GM12878 (cell line): ENCODE measurements around the gene DCAF4. TPM values are rescaled to one million over a fixed set of nuclear protein-coding genes. Genes with fewer than 3 reads are reported as not detected.

Source experiments
- ATAC-seq: fragments of 200-7000 bp; cut with Tn5 transposase; 3 replicates; pipeline ENCODE4 v1.9.1; 2020; ENCODE audit warnings: mild to moderate bottlenecking, moderate library complexity
- BruUV-seq: library from RNA; stranded (reverse); fragments of 400-500 nt; replicated peaks from 2 replicates; lab custom pipeline; 2021; lab: Mats Ljungman, UMichigan
- CTCF ChIA-PET: fragments of 300-600 bp; sonication (Branson Sonifier 250); formaldehyde crosslinking; extraction: SDS; loops from one replicate; lab custom pipeline; 2021; ENCODE audit warnings: inconsistent platforms; lab: Yijun Ruan, JAX
- POLR2A ChIA-PET: fragments of 350-600 bp; formaldehyde crosslinking; extraction: SDS; loops from one replicate; lab custom pipeline; 2021; ENCODE audit warnings: inconsistent platforms; lab: Charles Lee
- RAD21 ChIA-PET: fragments of 300-600 bp; sonication (Branson Sonifier 250); formaldehyde crosslinking; loops from one replicate; lab custom pipeline; 2023; ENCODE audit warnings: antibody characterized with exemption; ENCODE audit not compliant: unreplicated experiment; lab: Charles Lee
- SMC1A ChIA-PET: fragments of 300-600 bp; sonication (Branson Sonifier 250); formaldehyde crosslinking; loops from one replicate; lab custom pipeline; 2023; ENCODE audit not compliant: unreplicated experiment, uncharacterized antibody; lab: Charles Lee
- DNase-seq: peaks from one replicate; pipeline ENCODE4 v3.0.0-alpha.2; 2011; ENCODE audit warnings: low read depth, low spot score
- FAIRE-seq: peaks from 3 replicates; lab custom pipeline; 2011; peaks lifted over from hg19 to GRCh38; lab: Jason Lieb, UNC
- H2AFZ ChIP-seq: 2 replicates; pipeline ENCODE4 v1.6.0; 2011; ENCODE audit warnings: low read depth, low read length, control low read depth; ENCODE audit not compliant: control insufficient read depth
- H3K27ac ChIP-seq: 2 replicates; pipeline ENCODE4 v1.5.1; 2011; ENCODE audit warnings: control low read depth; ENCODE audit not compliant: control insufficient read depth, insufficient read depth
- H3K27me3 ChIP-seq, 2 experiments: replicated peaks in 1 of 2; 2 replicates each; pipeline versions ENCODE4 v1.6.0 to v1.6.1; 2011; ENCODE audit warnings: low read length in 1 of 2; ENCODE audit not compliant: control insufficient read depth in 2 of 2, insufficient read depth in 2 of 2
- H3K36me3 ChIP-seq, 2 experiments: 2 replicates each; pipeline ENCODE4 v1.5.1; 2011; ENCODE audit warnings: low read length in 1 of 2; ENCODE audit not compliant: control insufficient read depth in 2 of 2, insufficient read depth in 2 of 2
- H3K4me1 ChIP-seq: 2 replicates; pipeline ENCODE4 v1.6.1; 2011; ENCODE audit warnings: mild to moderate bottlenecking, low read length, moderate library complexity, mixed read lengths; ENCODE audit not compliant: control insufficient read depth, insufficient read depth
- H3K4me2 ChIP-seq: 2 replicates; pipeline ENCODE4 v1.6.0; 2011; ENCODE audit warnings: control low read depth; ENCODE audit not compliant: control insufficient read depth, insufficient read depth
- H3K4me3 ChIP-seq: fragments of 200-600 bp; sonication (generic); 2 replicates; pipeline ENCODE4 v1.5.1; 2016
- H3K79me2 ChIP-seq: 2 replicates; pipeline ENCODE4 v1.6.0; 2011; ENCODE audit warnings: low read length; ENCODE audit not compliant: control insufficient read depth, insufficient read depth
- H3K9ac ChIP-seq: 2 replicates; pipeline ENCODE4 v1.8.0; 2011; ENCODE audit warnings: low read length, control low read depth, mixed read lengths; ENCODE audit not compliant: control insufficient read depth, insufficient read depth
- H3K9me3 ChIP-seq: replicated peaks from 3 replicates; pipeline ENCODE4 v1.5.1; 2011; ENCODE audit warnings: mild to moderate bottlenecking, low read length; ENCODE audit not compliant: control insufficient read depth, insufficient read depth
- H4K20me1 ChIP-seq: 2 replicates; pipeline ENCODE4 v1.6.0; 2011; ENCODE audit not compliant: control insufficient read depth, insufficient read depth
- EED ChIP-seq: sonication (generic); IDR thresholded peaks from 2 replicates; pipeline ENCODE4 v1.6.1; 2016; ENCODE audit warnings: antibody characterized with exemption, low read depth
- ETV6 ChIP-seq, 2 experiments: fragments of 450-650 bp in 1 of 2; IDR thresholded peaks in 1 of 2; conservative IDR thresholded peaks in 1 of 2; 2 replicates each; pipeline ENCODE4 v1.6.1; 2014; ENCODE audit warnings: antibody characterized with exemption in 1 of 2, borderline replicate concordance in 1 of 2, low read depth in 1 of 2, mild to moderate bottlenecking in 1 of 2, moderate library complexity in 1 of 2
- HCFC1 ChIP-seq: fragments of 150-350 bp; IDR thresholded peaks from 2 replicates; pipeline ENCODE4 v1.6.1; 2014; ENCODE audit warnings: low read length
- IKZF1 ChIP-seq: fragments of 450-650 bp; conservative IDR thresholded peaks from 2 replicates; pipeline ENCODE4 v1.6.1; 2017; ENCODE audit warnings: antibody characterized with exemption, mild to moderate bottlenecking
- IKZF2 ChIP-seq, 2 experiments: fragments of 450-650 bp; IDR thresholded peaks; 2 replicates each; pipeline ENCODE4 v1.6.1; 2017; ENCODE audit warnings: mild to moderate bottlenecking in 2 of 2, moderate library complexity in 2 of 2
- KLF5 ChIP-seq: fragments of 450-650 bp; IDR thresholded peaks from 2 replicates; pipeline ENCODE4 v1.6.1; 2014; ENCODE audit warnings: mild to moderate bottlenecking; ENCODE audit not compliant: partially characterized antibody
- NFIC ChIP-seq: IDR thresholded peaks from 2 replicates; pipeline ENCODE4 v1.6.1; 2012; ENCODE audit warnings: low read depth, mild to moderate bottlenecking, inconsistent platforms, low read length, moderate library complexity
- RUNX3 ChIP-seq: IDR thresholded peaks from 2 replicates; pipeline ENCODE4 v1.6.1; 2012; ENCODE audit warnings: low read length, inconsistent platforms
- SPI1 ChIP-seq: IDR thresholded peaks from 2 replicates; pipeline ENCODE4 v1.6.1; 2011; ENCODE audit warnings: low read depth, mild to moderate bottlenecking, low read length, moderate library complexity, borderline replicate concordance; ENCODE audit not compliant: insufficient read depth
- USF2 ChIP-seq: IDR thresholded peaks from 2 replicates; pipeline ENCODE4 v1.6.1; 2011; ENCODE audit warnings: low read depth, low read length, improper control_type of control experiment, borderline replicate concordance
- WGBS: methylation state at CpG from one replicate; pipeline ENCODE4 v1.1.6; 2016; ENCODE audit warnings: low lambda C conversion rate; ENCODE audit not compliant: insufficient replicate concordance, insufficient coverage; ENCODE audit errors: missing lambda C conversion rate; 5-methylcytosine and 5-hydroxymethylcytosine counted together
- in situ Hi-C: fragments of 300-500 bp; cut with MboI; formaldehyde crosslinking; loops from 9 replicates; pipeline ENCODE4 v1.14.3; 2018; ENCODE audit warnings: mixed read lengths
- intact Hi-C: fragments of 100-400 bp; cut with micrococcal nuclease; formaldehyde crosslinking; loops from one replicate; pipeline ENCODE4 v1.14.2; 2022; ENCODE audit not compliant: unreplicated experiment
- polyA plus RNA-seq, 11 experiments: library from polyadenylated mRNA; depleted of rRNA in 4 of 11; unstranded in 6 of 11; stranded (reverse) in 5 of 11; fragments of >200 nt; fragmentation: Nextera tagmentation in 4 of 11; fragmentation: Illumina TruSeq in 1 of 11; extraction: Ambion mirVana in 4 of 11; extraction: Trizol in 1 of 11; gene quantifications; 1 replicate in 1 of 11; 2 replicates in 10 of 11; pipeline versions ENCODE4 v1.2.1 to v1.2.3, GENCODE V29; 2011 to 2016; ENCODE audit warnings: inconsistent platforms in 2 of 11, missing spikeins in 2 of 11, low read depth in 1 of 11
- total RNA-seq, 4 experiments: library from RNA; depleted of rRNA in 3 of 4; stranded (reverse); fragments of >200 nt in 3 of 4; fragmentation: Illumina TruSeq in 1 of 4; extraction: Trizol in 1 of 4; gene quantifications; 2 replicates each; pipeline versions ENCODE4 v1.2.1 to v1.2.3, GENCODE V29; 2013 to 2021
- TF ChIP-seq, protein P1 (sequence below): fragments of 450-650 bp; IDR thresholded peaks from 2 replicates; pipeline ENCODE4 v1.6.1; 2016; ENCODE audit warnings: mild to moderate bottlenecking

DCAF4 gene
- total and polyA plus RNA-seq, 10 of the 15 experiments (the other 5 are each of a cell fraction or from before 2014, with no cell fraction given) = 2.6 to 51.1 (median 21.0) TPM

GRCh38 chr14:72883961-72884360 lies 42.3 kb upstream of the DCAF4 start:
- intact Hi-C loops = no loop called here
- no peaks in the 10 kb centered on the region for H4K20me1 ChIP-seq
- ATAC-seq = peak; percentile 86
- H2AFZ ChIP-seq = no peak overlapping the region
- ChIA-PET CTCF (interaction anchor here (0.7 to 2.2 kb wide), 5 partner anchors 10 to 370 kb away, joined by 3 to 9 read pairs (median 4); partner anchors contain the start of gene DPF3), RAD21 (interaction anchor here (0.8 to 1.2 kb wide), 3 partner anchors 20 to 167 kb away, joined by 3 to 7 read pairs (median 3); no protein-coding TSS in a partner anchor), POLR2A (interaction anchor here (0.7 to 1.7 kb wide), 3 partner anchors 10 to 335 kb away, joined by 3 to 8 read pairs (median 4); partner anchors contain the start of gene DPF3), SMC1A (interaction anchor here (1.0 to 2.2 kb wide), 6 partner anchors 10 to 370 kb away, joined by 3 to 8 read pairs (median 4); no protein-coding TSS in a partner anchor)
- in situ Hi-C loops = no loop called here
- no peak overlapping the region for H3K4me2 ChIP-seq
- no peak for FAIRE-seq
- no TSS peak for BruUV-seq
- WGBS = 5% methylated on average over 4 of the region's 4 CpGs
- no peaks in the 10 kb centered on the region for H3K79me2 ChIP-seq
- DNase-seq = peak; percentile 60
- no peak overlapping the region for H3K9ac ChIP-seq
- peaks cover 4% of the 10 kb centered on the region; the same call in 2 of the 3 replicates for H3K9me3 ChIP-seq
- H3K4me3 ChIP-seq = no peak overlapping the region
- H3K36me3 ChIP-seq = no peaks in the 10 kb centered on the region
- no peaks in the 10 kb centered on the region for H3K27me3 ChIP-seq
- peaks cover 19% of the 10 kb centered on the region for H3K4me1 ChIP-seq
- no peak overlapping the region for H3K27ac ChIP-seq
- TF ChIP-seq IKZF1 (peak; percentile 47), USF2 (no peak), KLF5 (no peak), SPI1 (0 out of 2 replicates have a peak, but pooled peaks have one; percentile 5), EED (peak; percentile 69), ETV6 (conservative IDR thresholded peaks at IDR 0.05 in 1 of 2, IDR thresholded peaks at IDR 0.05 in 1 of 2; ENCODE audit: borderline replicate concordance in 1 of 2, low read depth in 1 of 2) (peak in 1 of 2 experiments; percentile 40; a peak in 1 of 4 replicates), IKZF2 (IDR thresholded peaks at IDR 0.05) (peak in 1 of 2 experiments; percentile 59; a peak in 2 of 4 replicates), NFIC (peak; percentile 37; the same call in 1 of the 2 replicates), RUNX3 (peak; percentile 72), HCFC1 (no peak)
- TF ChIP-seq, protein P1, sequence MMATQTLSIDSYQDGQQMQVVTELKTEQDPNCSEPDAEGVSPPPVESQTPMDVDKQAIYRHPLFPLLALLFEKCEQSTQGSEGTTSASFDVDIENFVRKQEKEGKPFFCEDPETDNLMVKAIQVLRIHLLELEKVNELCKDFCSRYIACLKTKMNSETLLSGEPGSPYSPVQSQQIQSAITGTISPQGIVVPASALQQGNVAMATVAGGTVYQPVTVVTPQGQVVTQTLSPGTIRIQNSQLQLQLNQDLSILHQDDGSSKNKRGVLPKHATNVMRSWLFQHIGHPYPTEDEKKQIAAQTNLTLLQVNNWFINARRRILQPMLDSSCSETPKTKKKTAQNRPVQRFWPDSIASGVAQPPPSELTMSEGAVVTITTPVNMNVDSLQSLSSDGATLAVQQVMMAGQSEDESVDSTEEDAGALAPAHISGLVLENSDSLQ = peak; percentile 44
- TF ChIP-seq, all 136 proteins: peak for 8
